Frontal cortex (tissue), 4 donors: Measurements from ENCODE around the gene BTBD17. TPM values are rescaled to one million over a fixed set of nuclear protein-coding genes. Genes with fewer than 3 reads are reported as not detected.
A peak's percentile ranks its signal among the peaks of the same experiment; 100 is the strongest.

Source experiments
- DNase-seq, 2 donors: peaks; one replicate each; pipeline ENCODE4 v3.0.0; 2012; ENCODE audit warnings: low spot score in 2 of 2
- FAIRE-seq: peaks from 2 replicates; lab custom pipeline; 2012; peaks lifted over from hg19 to GRCh38; lab: Jason Lieb, UNC
- total RNA-seq: library from RNA; depleted of rRNA; stranded (reverse); fragments of >200 nt; gene quantifications from one replicate; pipeline ENCODE4 v1.2.3, GENCODE V29; 2014
- donor health status: control.
- donor health status: control.
- donor health status: control.

BTBD17 gene
- total RNA-seq, 1 donor from 2014 or later, result 5.3 TPM

- DNase-seq (no peak), FAIRE-seq (no peak)
Measured at GRCh38 chr17:74342224-74342623, 19.4 kb downstream of the BTBD17 start.

GRCh38 chr17:74340470-74341023 lies 21.1 kb downstream of the BTBD17 start:
- FAIRE-seq, result no peak
- DNase-seq, result no peak

GRCh38 chr17:74339537-74340195 lies 22.0 kb downstream of the BTBD17 start:
- DNase-seq (no peak), FAIRE-seq (no peak)

- FAIRE-seq (no peak), DNase-seq (no peak)
Measured at GRCh38 chr17:74337834-74338500, 23.7 kb downstream of the BTBD17 start.

GRCh38 chr17:74336307-74336706 lies 25.4 kb downstream of the BTBD17 start:
- no peak for DNase-seq
- FAIRE-seq, result no peak

GRCh38 chr17:74335529-74336062 lies 26.1 kb downstream of the BTBD17 start:
- DNase-seq (no peak), FAIRE-seq (no peak)

- no peak for DNase-seq
- no peak for FAIRE-seq
Measured at GRCh38 chr17:74334393-74335039, 27.2 kb downstream of the BTBD17 start.

- FAIRE-seq, result no peak
- no peak for DNase-seq
Measured at GRCh38 chr17:74332763-74333283, 28.8 kb downstream of the BTBD17 start.

GRCh38 chr17:74332017-74332650 lies 29.5 kb downstream of the BTBD17 start:
- no peak for FAIRE-seq
- DNase-seq, result no peak

- no peak for DNase-seq
- FAIRE-seq, result no peak
Measured at GRCh38 chr17:74330446-74330845, 31.2 kb downstream of the BTBD17 start.

- FAIRE-seq, result no peak
- no peak for DNase-seq
Measured at GRCh38 chr17:74329378-74329777, 32.3 kb downstream of the BTBD17 start.

GRCh38 chr17:74328487-74328886 lies 33.2 kb downstream of the BTBD17 start:
- DNase-seq, result no peak
- FAIRE-seq, result no peak

- no peak for FAIRE-seq
- no peak for DNase-seq
Measured at GRCh38 chr17:74326506-74326905, 35.2 kb downstream of the BTBD17 start.

GRCh38 chr17:74325743-74326379 lies 35.8 kb downstream of the BTBD17 start, which contains the start of gene KIF19:
KIF19 (plus strand) TSS chr17:74326226; CDS start chr17:74326350, 124 bp downstream.
- DNase-seq (peak; percentile 82 to 88), FAIRE-seq (no peak)

GRCh38 chr17:74325376-74325742 lies 36.3 kb downstream of the BTBD17 start:
- FAIRE-seq, result no peak
- DNase-seq, result peak in 1 of 2 donors; percentile 55

- DNase-seq (no peak), FAIRE-seq (no peak)
Measured at GRCh38 chr17:74324521-74324920, 37.1 kb downstream of the BTBD17 start.

- DNase-seq (no peak), FAIRE-seq (no peak)
Measured at GRCh38 chr17:74318391-74318790, 43.3 kb downstream of the BTBD17 start.

- FAIRE-seq (no peak), DNase-seq (no peak)
Measured at GRCh38 chr17:74317071-74317470, 44.6 kb downstream of the BTBD17 start.

GRCh38 chr17:74316220-74316619 lies 45.4 kb downstream of the BTBD17 start:
- no peak for DNase-seq
- no peak for FAIRE-seq
